ENCODE measurements around the gene GNAI2.
A peak's percentile ranks its signal among the peaks of the same experiment; 100 is the strongest.

The GNAI2 gene

GRCh38 chr3:50299929-50300680 is 64.1 kb downstream of the GNAI2 start:
- H4K20me1 ChIP-seq (ENCODE audit: control insufficient read depth, insufficient read depth, low read depth, low read length): no peaks in the 10 kb centered on the region
- H3K9me3 ChIP-seq (ENCODE audit: control insufficient read depth, insufficient read depth, low read length): no peaks in the 10 kb centered on the region
- H3F3A ChIP-seq (ENCODE audit: control insufficient read depth, insufficient read depth): peaks cover 7% of the 10 kb centered on the region
- no peaks in the 10 kb centered on the region for H3K27me3 ChIP-seq (ENCODE audit: control insufficient read depth, low read length)
- TF ChIP-seq CTCF (IDR thresholded peaks at IDR 0.05; ENCODE audit: low read depth, low read length, poor library complexity, severe bottlenecking) (no peak), EZH2phosphoT487 (IDR thresholded peaks at IDR 0.05; ENCODE audit: borderline replicate concordance, low read length) (no peak)
- peaks cover 24% of the 10 kb centered on the region for H3K4me1 ChIP-seq (ENCODE audit: control insufficient read depth, low read length)
- peak overlapping the region; percentile 98 for H3K4me2 ChIP-seq (ENCODE audit: low read length)
- H3K4me3 ChIP-seq (ENCODE audit: low read length): peak overlapping the region; percentile 98
- no peaks in the 10 kb centered on the region for H3K36me3 ChIP-seq (ENCODE audit: control insufficient read depth, low read length)
- peak overlapping the region; percentile 20 for H3K27ac ChIP-seq (ENCODE audit: low read depth, low read length)
- no peaks in the 10 kb centered on the region for H3K9me2 ChIP-seq (replicated peaks; ENCODE audit: control insufficient read depth, low read length)
- H3K79me2 ChIP-seq (ENCODE audit: control insufficient read depth, low read length): 0 out of 2 replicates have a peak, but pooled peaks cover 3% of the 10 kb centered on the region

- Histone ChIP-seq H3K27me3 (ENCODE audit: control insufficient read depth, low read length) (no peaks in the 10 kb centered on the region), H3K27ac (ENCODE audit: low read depth, low read length) (no peak overlapping the region), H3F3A (ENCODE audit: control insufficient read depth, insufficient read depth) (peaks cover 7% of the 10 kb centered on the region), H3K9me2 (replicated peaks; ENCODE audit: control insufficient read depth, low read length) (no peaks in the 10 kb centered on the region), H3K79me2 (ENCODE audit: control insufficient read depth, low read length) (0 out of 2 replicates have a peak, but pooled peaks cover 3% of the 10 kb centered on the region), H3K36me3 (ENCODE audit: control insufficient read depth, low read length) (no peaks in the 10 kb centered on the region), H4K20me1 (ENCODE audit: control insufficient read depth, insufficient read depth, low read depth, low read length) (no peaks in the 10 kb centered on the region), H3K4me2 (ENCODE audit: low read length) (peak overlapping the region; percentile 98), H3K9me3 (ENCODE audit: control insufficient read depth, insufficient read depth, low read length) (no peaks in the 10 kb centered on the region), H3K4me1 (ENCODE audit: control insufficient read depth, low read length) (peaks cover 25% of the 10 kb centered on the region), H3K4me3 (ENCODE audit: low read length) (peak overlapping the region; percentile 98)
- TF ChIP-seq EZH2phosphoT487 (IDR thresholded peaks at IDR 0.05; ENCODE audit: borderline replicate concordance, low read length): no peak
- no peak for TF ChIP-seq CTCF (IDR thresholded peaks at IDR 0.05; ENCODE audit: low read depth, low read length, poor library complexity, severe bottlenecking)
These were observed 64.8 kb downstream of the GNAI2 start for GRCh38 chr3:50300681-50301254.

- Histone ChIP-seq H3K9me2 (replicated peaks; ENCODE audit: control insufficient read depth, low read length) (no peaks in the 10 kb centered on the region), H4K20me1 (ENCODE audit: control insufficient read depth, insufficient read depth, low read depth, low read length) (no peaks in the 10 kb centered on the region), H3K27me3 (ENCODE audit: control insufficient read depth, low read length) (no peaks in the 10 kb centered on the region), H3K36me3 (ENCODE audit: control insufficient read depth, low read length) (no peaks in the 10 kb centered on the region), H3K4me1 (ENCODE audit: control insufficient read depth, low read length) (peaks cover 25% of the 10 kb centered on the region), H3K79me2 (ENCODE audit: control insufficient read depth, low read length) (0 out of 2 replicates have a peak, but pooled peaks cover 3% of the 10 kb centered on the region), H3F3A (ENCODE audit: control insufficient read depth, insufficient read depth) (peaks cover 7% of the 10 kb centered on the region), H3K4me2 (ENCODE audit: low read length) (no peak overlapping the region), H3K4me3 (ENCODE audit: low read length) (no peak overlapping the region), H3K27ac (ENCODE audit: low read depth, low read length) (no peak overlapping the region), H3K9me3 (ENCODE audit: control insufficient read depth, insufficient read depth, low read length) (no peaks in the 10 kb centered on the region)
- no peak for TF ChIP-seq CTCF (IDR thresholded peaks at IDR 0.05; ENCODE audit: low read depth, low read length, poor library complexity, severe bottlenecking)
- TF ChIP-seq EZH2phosphoT487 (IDR thresholded peaks at IDR 0.05; ENCODE audit: borderline replicate concordance, low read length): no peak
These were observed 66.3 kb downstream of the GNAI2 start for GRCh38 chr3:50302095-50303012.
